HG03135 (cell line): Measurements from ENCODE around the gene TULP4.
"Not testable (repeated sequence)": the region's sequence is repeated elsewhere in the genome, so short reads cannot be mapped to it uniquely, and the experiment has no call there.

Source experiments
- ATAC-seq: cut with Tn5 transposase; IDR thresholded peaks from one replicate; pipeline ENCODE4 v1.9.1; 2021; ENCODE audit warnings: mild to moderate bottlenecking, moderate library complexity; ENCODE audit not compliant: unreplicated experiment

TULP4 gene

GRCh38 chr6:158517581-158517980 lies 205.3 kb downstream of the TULP4 start:
- peak; percentile 37 for ATAC-seq

- ATAC-seq: peak; percentile 61
Measured at GRCh38 chr6:158518191-158519127, 206.2 kb downstream of the TULP4 start.

GRCh38 chr6:158519300-158519699 lies 207.0 kb downstream of the TULP4 start:
- no peak for ATAC-seq

DNA sequence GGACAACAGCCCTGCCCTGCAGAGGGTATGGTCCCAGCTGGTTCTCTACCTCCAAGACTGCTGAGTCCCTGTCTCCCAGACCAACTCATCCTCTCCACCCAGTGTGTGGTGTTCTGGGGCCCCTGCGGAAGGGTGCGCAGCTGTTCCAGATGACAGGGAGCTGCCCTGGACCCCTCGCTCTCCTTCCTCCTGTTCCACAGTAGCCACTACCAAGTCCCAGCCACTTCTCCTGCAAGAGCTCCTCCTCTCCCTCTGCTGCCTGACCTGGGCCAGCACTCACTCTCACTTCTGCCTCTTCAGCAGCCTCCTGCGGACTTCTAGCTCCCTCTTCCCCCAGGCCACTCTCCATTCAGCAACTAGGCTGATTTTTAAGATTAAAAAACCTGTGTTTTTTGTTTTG lies 207.5 kb downstream of the TULP4 start:
- no peak for ATAC-seq

GRCh38 chr6:158520975-158521374 lies 208.7 kb downstream of the TULP4 start:
- not testable (repeated sequence) for ATAC-seq

DNA sequence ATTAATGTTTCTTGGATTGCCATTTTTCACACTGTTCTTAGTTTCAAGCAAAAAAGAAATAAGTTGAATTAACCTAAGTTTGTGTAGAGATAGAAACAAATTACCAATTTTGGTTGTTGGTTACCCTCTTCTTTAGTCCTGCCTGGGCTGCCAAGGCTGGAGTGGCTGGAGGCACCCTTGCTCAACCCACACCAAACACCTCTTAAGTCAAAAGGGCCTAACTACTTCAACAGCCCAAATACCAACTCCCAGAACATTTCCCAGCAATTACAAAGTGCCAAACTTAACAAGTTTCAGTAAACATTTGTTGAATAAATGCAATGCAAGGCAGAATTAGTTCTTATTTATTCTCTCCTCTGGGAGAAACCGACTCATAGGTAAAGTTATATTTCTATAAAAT lies 209.5 kb downstream of the TULP4 start:
- no peak for ATAC-seq

DNA sequence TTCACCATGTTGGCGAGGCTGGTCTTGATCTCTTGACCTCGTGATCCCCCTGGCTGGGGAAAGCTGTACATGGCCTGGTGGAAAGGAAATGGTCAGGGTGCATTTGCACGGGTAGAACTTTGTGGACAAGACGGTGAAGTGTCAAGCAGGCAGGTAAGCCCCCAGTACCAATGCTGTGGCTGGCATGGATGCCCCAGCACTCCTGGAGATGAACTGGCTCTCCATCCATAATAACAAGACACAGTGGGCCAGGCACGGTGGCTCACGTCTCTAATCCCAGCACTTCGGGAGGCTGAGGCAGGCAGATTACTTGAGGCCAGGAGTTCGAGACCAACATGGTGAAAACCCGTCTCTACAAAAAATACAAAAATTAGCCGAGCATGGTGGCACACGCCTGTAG lies 210.4 kb downstream of the TULP4 start:
- ATAC-seq: no peak

- ATAC-seq: no peak
Measured at GRCh38 chr6:158524311-158524710, 212.0 kb downstream of the TULP4 start.

- ATAC-seq: not testable (repeated sequence)
Measured at GRCh38 chr6:158527858-158528257, 215.6 kb downstream of the TULP4 start.

DNA sequence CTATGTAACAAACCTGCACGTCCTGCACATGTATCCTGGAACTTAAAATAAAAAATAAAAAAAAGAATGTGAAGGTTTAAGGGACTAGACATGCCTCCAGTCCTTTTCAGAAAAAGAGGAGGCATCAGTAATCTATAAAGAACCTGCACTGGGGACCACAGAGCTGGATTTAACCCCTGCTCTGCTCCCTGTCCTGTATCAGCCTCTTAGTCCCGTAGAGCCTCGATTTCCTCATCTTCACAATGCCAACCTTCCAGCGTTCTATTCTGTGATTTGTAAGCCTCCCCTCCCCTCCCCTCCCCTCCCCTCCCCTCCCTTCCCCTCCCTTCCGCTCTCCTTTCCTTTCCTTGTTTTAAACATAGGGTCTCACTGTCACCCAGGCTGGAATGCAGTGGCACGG lies 216.6 kb downstream of the TULP4 start:
- ATAC-seq: no peak

- no peak for ATAC-seq
Measured at GRCh38 chr6:158529629-158530028, 217.4 kb downstream of the TULP4 start.

DNA sequence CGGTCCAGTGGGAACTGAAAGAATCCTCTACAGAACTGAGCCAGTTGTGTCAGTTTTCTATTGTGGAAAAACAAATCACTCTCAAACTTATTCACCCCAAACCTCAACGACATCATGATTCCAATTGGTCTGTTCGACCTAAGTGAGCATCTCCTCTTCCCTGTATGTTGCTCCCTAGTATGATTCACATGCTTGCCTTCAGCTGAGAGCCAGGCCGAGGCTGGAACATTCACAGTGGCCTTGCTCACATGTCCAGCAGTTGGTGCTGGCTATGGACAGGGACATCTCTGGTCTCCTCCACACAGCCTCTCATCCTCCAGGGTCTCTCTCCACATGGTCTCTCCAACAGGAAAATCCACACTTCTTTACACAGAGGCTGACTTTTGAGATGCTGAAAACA lies 219.3 kb downstream of the TULP4 start:
- ATAC-seq: no peak

- ATAC-seq: no peak
Measured at GRCh38 chr6:158531970-158532369, 219.7 kb downstream of the TULP4 start.

GRCh38 chr6:158536084-158536890 lies 224.0 kb downstream of the TULP4 start:
- ATAC-seq: peak; percentile 73

GRCh38 chr6:158536891-158537798 lies 224.9 kb downstream of the TULP4 start:
- ATAC-seq: no peak

- no peak for ATAC-seq
Measured at GRCh38 chr6:158538741-158539140, 226.5 kb downstream of the TULP4 start.

GRCh38 chr6:158539413-158539812 lies 227.1 kb downstream of the TULP4 start:
- no peak for ATAC-seq

- no peak for ATAC-seq
Measured at GRCh38 chr6:158539881-158540280, 227.6 kb downstream of the TULP4 start.

DNA sequence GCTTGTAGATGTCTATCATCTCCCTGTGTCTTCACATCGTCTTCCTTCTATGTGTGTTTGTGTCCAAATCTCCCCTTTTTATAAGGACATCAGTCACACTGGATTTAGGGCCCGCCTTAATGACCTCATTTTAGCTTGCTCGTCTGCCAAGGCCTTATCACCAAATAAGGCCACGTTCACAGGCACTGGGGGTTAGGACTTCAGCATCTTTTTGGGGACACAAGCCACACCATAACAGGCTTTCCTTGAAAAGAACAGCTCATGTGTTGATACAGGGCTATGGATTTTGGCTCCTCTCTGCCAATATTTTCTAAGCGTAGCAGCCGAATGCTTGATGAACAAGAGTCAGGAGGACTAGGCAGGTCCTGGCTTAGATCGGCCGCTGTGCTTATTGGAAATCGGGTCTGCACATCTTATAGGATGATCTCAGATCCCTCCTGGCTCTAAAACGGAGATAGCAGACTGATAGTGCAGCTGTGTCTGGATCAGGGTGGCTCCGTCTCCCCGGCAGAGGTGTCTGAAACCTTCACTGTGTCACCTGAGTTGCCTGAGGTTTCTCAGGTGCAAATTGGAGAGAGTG lies 231.4 kb downstream of the TULP4 start:
- no peak for ATAC-seq

DNA sequence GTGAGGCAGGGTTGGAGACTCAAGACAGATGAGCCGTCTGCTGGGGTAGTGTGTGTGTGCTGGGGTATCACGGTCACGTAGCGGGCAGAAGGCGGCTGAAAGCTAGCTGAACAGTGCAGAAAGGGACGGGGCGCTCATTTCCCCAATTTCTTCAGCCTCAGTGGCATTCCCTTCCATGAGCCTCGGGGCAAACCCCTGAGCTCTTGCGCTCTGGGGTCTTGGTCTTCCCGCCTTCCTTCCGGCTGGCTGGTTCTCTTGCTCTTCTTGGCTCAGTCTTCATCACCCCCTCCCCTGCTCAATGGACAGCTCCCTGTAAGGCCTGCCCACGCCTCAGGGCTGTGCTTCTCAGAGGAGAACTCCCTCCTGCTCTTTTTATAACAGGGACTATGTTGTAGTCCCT lies 232.2 kb downstream of the TULP4 start:
- no peak for ATAC-seq
